ENCODE results near the gene VPS37B.

DNA sequence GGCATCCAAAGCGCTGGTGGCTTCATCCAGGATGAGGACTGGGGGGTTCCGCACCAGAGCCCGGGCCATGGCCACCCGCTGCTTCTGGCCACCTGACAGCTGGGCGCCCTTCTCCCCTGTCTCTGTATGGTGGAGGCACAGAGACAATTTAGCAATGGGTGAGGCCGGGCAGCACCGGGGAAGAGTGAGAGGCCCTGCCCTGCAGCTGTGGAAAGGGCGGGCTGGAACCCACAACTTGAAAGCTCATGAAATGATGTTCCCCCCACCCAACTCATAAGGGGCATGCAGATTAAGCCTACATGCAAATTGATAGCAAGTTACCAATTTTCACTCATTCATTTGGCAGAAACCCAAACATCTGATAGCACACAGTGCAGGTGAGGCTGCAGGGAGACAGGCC lies 36.3 kb upstream of the VPS37B start:
- TF ChIP-seq, protein P1, sequence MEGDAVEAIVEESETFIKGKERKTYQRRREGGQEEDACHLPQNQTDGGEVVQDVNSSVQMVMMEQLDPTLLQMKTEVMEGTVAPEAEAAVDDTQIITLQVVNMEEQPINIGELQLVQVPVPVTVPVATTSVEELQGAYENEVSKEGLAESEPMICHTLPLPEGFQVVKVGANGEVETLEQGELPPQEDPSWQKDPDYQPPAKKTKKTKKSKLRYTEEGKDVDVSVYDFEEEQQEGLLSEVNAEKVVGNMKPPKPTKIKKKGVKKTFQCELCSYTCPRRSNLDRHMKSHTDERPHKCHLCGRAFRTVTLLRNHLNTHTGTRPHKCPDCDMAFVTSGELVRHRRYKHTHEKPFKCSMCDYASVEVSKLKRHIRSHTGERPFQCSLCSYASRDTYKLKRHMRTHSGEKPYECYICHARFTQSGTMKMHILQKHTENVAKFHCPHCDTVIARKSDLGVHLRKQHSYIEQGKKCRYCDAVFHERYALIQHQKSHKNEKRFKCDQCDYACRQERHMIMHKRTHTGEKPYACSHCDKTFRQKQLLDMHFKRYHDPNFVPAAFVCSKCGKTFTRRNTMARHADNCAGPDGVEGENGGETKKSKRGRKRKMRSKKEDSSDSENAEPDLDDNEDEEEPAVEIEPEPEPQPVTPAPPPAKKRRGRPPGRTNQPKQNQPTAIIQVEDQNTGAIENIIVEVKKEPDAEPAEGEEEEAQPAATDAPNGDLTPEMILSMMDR (conservative IDR thresholded peaks at IDR 0.05 in 1 of 2, IDR thresholded peaks at IDR 0.05 in 1 of 2; ENCODE audit: low read depth in 1 of 2, low read length in 2 of 2) = no peak
- no peak for TF ChIP-seq EZH2 (IDR thresholded peaks at IDR 0.05; ENCODE audit: low read length, missing control alignments)
